GM18858 (cell line): ENCODE results near the gene COX7C.
"Not testable (repeated sequence)": the region's sequence is repeated elsewhere in the genome, so short reads cannot be mapped to it uniquely, and the experiment has no call there.

ENCODE experiments used
- ATAC-seq: cut with Tn5 transposase; IDR thresholded peaks from one replicate; pipeline ENCODE4 v1.9.1; 2021; ENCODE audit not compliant: unreplicated experiment

Gene COX7C, protein sequence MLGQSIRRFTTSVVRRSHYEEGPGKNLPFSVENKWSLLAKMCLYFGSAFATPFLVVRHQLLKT

DNA sequence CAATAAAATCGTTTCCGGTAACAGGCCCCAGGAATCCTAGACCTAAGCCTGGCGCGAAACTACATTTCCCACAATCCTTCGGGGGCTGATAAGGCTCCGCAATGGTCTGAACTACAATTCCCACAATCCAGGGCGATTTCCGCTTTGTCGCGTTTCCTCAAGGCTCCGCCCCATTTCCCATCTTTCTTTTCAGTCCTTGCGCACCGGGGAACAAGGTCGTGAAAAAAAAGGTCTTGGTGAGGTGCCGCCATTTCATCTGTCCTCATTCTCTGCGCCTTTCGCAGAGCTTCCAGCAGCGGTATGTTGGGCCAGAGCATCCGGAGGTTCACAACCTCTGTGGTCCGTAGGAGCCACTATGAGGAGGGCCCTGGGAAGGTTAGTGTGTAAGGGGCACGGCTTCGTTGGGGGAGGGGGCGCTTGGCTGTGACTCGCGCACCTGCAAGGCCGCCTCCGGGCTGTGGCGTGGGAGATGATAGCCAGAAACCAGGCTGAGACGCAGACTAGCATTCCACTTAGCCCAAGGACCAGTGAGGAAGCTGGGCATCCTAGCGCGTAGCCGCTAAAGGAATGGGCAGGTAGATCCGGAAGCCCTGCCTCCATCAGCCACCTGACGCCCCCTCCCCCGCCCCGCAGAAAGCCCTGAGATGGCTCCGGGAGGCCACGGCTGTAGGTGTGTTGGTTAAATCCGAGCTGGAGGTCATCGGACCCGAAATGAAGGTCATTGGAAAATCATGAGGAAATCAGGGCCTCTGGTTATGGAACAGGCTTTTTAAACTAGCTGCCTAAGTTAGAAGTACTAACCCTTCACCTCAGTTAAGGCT is at the start of gene COX7C:
COX7C (plus strand) TSS at position 186 of the 821 bp plus-strand sequence; CDS start at position 301, 115 bp downstream.
- peak; percentile 100 for ATAC-seq

DNA sequence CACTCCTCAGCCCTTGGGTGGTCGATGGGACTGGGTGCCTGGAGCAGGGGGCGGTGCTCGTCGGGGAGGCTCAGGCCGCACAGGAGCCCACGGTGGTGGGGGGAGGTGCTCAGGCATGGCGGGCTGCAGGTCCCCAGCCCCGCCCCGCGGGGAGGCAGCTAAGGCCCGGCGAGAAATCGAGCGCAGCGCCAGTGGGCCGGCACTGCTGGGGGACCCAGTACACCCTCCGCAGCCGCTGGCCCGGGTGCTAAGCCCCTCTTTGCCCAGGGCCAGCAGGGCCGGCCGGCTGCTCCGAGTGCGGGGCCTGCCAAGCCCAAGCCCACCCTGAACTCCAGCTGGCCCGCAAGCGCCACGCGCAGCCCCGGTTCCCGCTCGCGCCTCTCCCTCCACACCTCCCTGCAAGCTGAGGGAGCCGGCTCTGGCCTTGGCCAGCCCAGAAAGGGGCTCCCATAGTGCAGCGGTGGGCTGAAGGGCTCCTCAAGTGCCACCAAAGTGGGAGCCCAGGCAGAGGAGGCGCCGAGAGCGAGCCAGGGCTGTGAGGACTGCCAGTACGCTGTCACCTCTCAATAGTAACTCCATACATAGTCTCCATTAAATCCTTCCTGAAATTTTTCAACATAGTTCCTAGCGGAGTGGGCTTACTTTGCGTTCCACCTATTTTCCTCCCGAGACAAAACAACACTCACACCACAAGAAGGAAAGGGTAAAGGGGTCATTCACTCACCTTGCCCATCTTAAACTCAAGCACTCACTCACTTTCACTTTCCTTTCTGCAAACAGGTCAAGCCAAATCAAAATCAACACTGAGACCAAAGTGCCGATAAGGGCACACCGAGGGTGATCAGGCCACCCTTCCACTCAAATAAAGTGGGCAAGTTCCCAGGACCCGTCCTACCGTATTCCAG is 48.0 kb upstream of the COX7C start:
- not testable (repeated sequence) for ATAC-seq

DNA sequence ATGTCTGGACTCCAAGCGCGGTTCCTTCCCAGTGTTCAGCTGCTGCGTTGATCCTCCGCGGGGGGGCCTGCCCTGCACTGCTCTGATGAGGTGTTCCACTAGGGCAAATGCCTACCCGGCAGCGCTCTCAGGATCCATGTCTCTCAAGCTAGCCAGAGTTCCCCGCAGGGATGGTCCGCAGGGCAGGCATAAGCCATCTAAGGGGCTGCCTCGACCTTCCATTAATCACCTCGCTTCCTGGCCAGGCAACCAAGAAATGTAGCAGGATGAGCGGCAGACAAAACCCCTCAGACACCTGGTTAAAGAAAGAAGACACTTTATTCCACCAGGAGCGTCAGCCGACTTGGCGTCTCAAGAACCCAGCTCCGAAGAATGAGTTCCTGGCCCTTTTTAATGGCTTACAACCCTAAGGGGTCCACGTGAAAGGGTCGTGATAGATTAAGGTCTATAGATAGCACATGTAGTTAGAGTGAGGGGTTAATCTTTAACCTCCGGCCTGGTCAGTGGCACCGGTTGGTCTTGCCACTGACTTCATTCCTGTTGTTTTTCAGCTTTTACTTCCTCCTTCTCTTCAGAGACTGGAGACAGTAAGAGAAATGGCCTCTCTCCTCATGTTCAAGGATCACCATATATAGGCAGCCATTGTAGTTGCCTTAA is 47.2 kb upstream of the COX7C start:
- ATAC-seq = no peak

DNA sequence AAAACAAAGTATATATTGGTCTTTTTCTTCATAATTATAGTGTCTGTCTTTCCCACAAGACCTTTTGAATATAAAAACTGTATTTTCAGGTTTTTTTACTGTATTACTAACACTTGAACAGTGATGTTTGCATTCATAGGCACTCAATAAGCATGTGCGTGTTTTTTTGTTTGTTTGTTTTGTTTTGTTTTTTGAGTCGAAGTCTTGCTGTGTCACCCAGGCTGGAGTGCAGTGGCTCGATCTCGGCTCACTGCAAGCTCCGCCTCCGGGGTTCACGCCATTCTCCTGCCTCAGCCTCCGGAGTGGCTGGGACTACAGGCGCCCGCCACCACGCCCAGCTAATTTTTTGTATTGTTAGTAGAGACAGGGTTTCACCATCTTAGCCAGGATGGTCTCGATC is 46.6 kb upstream of the COX7C start:
- ATAC-seq = not testable (repeated sequence)

DNA sequence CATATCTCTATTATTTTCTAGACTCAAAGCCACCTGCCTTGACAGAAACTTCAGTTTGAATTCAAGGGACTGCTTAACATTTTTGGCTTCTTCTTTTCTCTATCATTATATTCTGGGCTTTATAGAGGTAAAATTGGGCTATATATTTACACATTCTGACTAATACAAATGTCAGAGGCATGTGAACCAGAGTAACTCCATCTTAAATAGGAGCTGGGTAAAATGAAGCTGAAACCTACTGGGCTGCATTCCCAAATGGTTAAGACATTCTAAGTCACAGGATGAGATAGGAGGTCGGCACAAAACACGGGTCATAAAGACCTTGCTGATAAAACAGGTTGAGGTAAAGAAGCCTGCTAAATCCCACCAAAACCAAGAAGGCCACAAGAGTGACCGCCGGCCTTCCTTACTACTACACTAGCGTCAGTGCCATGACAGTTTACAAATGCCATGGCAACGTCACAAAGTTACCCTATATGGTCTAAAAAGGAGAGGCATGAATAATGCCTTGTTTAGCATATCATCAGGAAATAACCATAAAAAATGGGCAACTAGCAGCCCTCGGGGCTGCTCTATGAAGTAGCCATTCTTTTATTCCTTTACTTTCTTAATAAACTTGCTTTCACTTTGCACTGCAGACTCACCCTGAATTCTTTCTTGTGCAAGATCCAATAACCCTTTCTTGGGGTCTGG is 44.8 kb upstream of the COX7C start:
- no peak for ATAC-seq

DNA sequence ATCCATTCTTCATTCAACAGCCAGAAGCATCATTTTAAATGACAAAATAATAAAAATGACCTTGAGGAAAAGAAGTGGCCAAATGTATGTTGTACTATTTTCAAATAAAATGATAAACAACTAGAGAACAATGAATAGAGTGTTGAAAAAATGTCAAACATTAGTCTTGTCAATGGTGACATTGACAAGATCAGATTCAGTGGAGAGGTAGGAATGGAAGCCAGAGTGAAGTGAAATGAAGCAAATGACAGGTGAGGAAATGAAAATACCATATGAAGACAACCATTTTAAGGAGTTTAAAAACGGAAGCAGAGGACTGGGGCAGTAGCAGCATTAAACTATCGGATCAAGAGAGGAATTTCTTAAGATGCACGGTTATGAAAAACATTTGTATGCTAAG is 38.2 kb upstream of the COX7C start:
- no peak for ATAC-seq

DNA sequence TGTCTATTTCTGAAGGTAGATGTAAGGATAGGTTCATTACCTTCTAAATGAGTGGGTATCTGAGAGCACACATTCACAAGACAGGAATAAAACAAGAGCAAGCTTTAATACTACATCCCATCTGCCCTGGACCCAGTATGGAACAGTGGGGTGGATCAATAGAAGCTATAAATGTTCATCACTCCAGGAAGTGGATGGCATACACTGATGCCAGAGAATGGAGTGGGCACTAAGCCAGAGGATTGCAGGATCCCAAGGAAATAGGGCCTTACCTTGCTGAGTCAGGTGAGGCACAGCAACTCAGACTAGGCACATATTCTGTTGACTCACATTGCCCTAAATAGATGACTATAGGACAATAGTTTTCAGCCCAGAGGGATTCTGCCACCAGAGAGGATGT is 21.3 kb upstream of the COX7C start:
- no peak for ATAC-seq

DNA sequence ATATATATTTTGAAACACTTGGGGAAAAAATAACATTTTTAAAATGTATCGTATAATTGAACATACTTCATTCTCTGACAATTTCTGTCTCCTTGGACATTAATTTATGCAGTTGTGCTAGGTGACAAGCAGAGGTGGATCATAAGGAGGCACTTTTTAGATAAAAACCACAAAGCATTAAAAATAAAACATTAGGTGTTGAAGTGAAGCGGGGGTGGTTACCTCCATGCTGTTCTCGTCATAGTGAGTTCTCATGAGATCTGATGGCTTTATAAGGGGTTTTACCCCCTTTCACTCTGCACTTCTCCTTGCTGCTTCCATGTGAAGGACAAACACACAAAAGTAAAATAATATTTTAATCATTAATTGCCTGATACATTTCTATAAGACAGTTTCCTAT is 11.9 kb upstream of the COX7C start:
- ATAC-seq = no peak

DNA sequence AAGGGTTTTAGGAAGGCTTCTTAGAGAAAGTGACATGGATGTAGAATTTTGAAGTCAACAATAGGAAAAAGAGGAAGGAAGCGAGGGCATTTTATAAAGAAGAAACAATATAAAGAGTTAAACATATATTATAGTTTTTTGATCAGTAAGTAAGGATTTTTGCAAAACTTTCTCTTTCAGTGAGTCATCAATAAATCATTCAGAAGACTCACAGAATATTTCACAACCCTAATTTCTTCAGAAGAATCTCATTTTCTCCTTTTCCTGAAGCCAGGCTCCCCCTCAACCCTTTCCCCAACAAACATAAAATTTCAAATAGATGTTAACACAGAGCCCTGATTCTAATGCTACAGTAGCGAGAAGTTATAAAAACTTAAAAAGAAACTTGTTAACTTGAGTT is 4.3 kb upstream of the COX7C start:
- ATAC-seq = no peak

DNA sequence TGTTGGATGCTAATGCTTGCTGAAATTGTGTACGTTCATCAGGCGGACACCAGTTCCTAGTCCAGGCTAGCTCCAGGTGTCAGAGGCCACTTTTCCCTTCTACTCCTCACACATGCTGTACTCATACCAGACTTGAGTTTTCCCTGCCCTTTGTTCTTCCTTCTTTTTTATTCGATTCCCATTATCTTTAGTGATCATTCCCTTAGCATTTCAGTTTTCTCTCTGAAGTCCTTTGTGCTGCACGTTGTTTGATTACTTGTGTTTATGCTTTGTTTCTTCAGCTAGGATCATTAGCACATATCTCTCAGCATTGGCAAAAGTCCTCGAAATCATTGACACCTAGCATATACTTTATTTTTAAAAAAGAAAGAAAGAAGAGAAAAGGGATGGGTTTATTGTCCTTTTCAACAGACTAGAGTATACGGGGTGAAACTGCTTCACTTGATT is 409 bp upstream of the COX7C start:
- ATAC-seq = no peak

DNA sequence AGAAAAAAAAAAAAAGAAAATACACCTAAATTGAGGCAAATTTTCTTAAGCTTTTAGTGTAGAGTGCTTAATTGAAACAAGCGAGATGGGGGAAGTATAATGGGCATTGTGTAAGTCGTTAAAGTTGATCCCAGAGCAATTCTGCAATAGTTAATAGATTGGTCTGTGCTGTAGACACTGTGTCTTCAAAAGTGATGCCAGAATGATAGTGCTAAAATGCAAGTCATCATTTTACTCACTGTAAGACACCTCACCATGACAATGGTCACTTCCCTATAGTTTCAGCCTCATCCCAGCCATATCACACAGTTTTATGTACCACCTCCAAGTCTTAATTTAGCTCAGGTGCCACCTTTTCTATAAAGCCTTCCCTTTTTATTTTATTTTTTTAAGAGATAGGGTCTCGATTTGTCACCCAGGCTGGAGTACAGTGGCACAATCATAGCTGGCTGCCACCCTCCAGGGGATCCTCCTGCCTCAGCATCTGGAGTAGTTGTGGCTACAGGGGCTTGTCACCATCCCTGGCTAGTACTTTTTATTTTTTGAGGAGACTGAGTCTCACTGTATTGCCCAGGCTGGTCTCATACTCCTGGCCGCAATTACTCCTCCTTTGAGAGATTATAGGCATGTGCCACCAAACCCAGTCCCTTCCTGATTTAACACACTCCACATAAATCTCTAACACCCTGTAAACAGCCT is 6.2 kb downstream of the COX7C start:
- no peak for ATAC-seq

DNA sequence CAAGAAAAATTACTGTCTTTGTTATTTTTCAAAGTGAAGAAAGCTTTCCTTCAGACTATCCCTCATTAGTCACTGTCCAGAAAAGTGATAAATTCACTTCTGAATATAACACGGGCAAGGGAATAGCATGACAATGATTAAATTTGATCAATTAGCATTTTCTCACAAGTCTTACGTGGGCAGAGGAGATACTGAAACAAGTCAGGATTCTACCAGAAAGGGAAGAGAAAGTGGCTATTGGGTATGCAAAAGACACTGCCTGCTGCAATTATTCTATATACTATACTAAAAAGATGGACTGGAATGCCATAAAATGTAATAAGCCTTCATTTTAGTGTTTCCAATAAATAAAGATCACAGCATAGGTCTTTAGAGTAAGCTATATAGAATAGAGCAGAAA is 7.4 kb downstream of the COX7C start:
- ATAC-seq = peak; percentile 39

DNA sequence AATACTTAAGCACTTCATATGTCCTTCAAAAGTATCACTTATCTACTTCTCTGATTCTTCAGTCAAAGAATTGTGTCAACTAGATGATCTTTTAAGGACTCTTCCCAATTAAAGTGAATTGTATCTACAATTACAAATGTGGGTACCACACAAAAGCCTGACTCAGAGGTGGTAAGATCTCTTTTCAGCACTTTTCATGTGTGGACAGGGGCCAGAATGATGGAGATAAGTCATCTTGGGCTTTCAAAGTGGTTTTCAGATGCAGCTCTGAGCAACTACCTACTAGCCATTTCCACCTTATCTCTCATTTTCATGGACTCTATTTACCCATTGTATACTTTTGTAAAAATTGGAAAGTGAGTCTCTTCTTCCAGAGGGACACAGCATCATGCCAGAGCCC is 8.4 kb downstream of the COX7C start:
- ATAC-seq = no peak

DNA sequence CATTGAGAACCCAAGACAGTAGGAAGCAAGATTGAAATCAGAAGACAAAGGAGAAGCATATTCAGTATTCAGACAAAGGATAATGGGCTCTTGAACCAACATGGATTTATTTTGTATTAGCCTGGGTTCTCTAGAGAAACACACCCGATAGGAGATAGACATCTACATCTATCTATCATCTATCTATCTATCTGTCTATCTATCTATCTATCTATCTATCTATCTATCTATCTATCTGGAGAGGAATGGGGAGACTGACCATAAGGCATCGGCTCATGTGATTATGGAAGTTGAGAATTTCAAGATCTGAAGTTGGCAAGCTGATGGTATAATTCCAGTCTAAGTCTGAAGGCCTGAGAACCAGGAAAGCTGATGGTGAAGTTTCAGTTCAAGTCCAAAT is 13.4 kb downstream of the COX7C start:
- ATAC-seq = no peak

DNA sequence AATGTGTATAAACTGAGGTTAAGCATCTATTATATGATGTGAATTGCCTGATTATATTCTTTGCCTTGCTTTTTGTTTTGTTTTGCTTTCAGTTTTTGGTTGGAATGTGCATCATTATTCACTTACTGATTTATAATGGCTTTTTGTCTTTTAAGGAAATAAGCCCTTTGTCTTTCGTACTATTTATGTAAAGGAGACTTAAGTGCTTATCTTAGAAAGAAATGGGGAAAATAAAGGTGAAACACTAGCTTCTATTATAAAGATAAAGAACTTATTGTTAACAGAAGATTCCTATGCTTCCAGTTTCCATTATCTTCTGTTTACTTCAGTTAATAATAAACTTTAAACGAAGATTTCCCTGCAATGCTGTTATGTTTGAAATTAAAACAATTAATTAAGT is 23.3 kb downstream of the COX7C start:
- ATAC-seq = no peak

DNA sequence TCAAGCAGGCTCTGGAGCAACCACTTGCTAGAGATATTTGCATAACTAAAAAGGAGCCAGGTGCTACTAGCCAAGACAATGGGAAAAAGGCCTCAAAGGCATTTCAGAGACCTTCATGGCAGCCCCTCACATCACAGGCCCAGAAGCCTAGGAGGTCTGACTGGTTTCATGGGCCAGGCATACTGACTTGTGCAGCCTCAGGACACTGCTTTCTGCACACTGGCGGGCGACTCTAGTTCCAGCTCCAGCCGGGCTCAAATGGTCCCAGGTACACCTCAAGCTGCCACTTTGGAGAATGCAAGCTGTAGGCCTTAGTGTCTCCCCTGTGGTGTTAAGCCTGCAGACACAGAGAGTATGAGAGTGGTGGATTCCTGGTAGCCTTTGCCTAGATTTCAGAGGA is 27.1 kb downstream of the COX7C start:
- no peak for ATAC-seq

DNA sequence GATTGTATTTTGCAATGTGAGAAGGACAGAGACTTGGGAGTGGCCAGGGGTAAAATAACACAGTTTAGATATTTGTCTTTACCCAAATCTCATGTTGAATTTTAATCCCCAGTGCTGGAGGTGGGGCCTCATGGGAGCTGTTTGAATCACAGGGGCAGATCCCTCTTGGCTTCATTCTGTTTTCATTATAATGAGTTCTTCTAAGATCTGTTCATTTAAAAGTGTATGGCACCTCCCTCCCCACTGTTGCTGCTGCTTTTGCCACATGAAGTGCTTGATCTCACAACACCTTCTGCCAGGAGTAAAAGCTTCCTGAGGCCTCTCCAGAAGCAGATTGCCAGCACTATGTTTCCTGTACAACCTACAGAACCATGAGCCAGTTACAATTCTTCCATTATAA is 28.1 kb downstream of the COX7C start:
- no peak for ATAC-seq

DNA sequence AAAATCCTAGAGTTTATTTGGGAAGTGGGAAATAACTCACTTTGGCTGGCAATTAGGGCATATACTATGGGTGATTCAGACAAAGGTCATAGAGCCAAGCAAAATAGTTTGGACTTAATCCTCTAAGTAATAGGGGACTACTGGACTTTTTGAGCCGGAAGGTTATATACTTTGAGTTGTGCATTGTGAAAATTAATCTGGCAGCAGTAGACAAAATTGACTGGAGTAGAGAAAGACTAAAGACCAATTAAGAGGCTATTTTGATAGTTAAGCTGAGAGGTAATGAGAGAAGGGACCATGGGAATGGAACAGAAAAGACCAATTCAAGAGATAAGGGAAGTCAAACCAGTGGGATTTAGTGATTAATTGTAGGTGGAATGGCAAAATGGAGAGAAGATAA is 28.9 kb downstream of the COX7C start:
- no peak for ATAC-seq

DNA sequence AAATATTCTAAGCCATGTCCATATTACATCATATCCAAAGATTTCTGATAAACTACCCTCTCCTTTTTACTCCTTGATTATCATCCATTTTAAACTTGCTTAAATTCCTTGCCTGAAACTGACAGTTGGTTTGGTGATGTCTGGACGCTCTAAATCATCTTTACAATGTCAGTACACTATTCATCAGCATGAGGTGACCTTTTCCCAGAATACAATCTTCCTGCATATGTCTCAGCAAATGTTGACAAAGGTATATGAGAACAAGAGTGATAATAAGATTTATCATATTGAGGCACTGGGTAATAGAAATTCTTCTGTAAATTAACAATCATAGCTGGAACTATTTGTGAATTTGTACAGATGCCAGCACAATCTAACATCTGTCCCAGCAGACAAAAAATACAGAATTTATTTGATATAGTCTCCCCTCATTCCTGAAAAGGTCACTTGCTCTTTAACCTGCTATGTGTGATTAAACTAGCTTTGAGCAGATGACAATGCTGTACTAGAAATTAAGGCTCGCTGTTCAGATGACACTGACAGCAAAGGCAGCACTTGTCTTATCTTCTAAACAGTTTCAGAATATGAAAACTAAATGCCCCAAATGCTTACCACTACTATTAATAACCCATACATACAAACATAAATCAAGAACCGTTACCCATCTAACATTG is 32.2 kb downstream of the COX7C start:
- ATAC-seq = no peak

DNA sequence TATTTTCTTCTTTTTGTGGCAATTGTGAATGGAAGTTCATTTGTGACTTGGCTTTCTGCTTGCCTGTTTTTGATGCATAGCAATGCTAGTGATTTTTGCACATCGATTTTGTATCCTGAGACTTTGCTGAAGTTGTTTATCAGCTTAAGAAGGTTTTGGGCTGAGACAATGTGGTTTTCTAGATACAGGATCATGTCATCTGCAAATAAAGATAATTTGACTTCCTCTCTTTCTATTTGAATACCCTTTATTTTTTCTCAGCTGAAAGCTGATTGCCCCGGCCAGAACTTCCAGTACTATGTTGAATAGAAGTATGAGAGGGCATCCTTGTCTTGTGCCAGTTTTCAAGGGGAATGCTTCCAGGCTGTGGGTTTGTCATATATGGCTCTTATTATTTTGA is 43.0 kb downstream of the COX7C start:
- ATAC-seq = not testable (repeated sequence)
